Effector CD8-positive, alpha-beta T cell (primary cell): Measurements from ENCODE around the gene MIPEP.

Source experiments
- DNase-seq: peaks from one replicate; lab custom pipeline; 2025; lab: John Stamatoyannopoulos, UW

Gene MIPEP

DNA sequence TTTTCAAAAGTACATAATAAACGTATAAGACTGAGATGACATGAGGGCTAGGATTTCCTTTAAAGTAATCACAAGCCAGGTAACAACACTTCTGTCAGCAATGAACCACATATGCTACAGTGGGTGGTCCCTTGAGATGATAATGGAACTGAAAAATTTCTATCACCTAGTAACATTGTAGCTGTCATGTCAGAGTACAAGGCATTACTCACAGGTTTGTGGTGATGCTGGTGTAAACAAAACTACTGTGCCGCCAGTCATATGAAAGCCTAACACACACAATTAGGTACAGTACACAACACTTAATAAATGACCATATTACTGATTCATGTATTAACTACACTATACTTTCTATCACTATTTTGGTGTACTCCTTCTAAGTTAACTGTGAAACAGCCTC, 36.8 kb downstream of the MIPEP start:
- no peak for DNase-seq

DNA sequence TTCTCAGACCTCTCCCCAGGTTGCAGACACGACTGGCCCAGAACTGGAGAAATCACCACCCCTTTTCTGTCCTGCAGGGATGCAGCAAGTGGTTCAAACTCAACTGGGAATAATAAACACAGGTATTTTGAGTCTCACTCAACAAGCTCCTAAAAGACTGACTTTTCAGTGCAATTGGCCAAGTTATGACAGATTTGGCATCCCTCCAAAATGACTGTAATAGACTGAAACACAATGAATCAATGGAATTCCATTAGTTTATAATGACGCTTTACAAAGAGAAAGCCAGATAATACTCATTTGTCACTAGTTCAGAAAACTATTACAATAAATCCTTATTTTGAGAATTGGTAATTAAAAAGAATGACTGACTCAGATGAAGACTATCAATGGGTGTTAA, 38.1 kb downstream of the MIPEP start:
- DNase-seq: no peak

DNA sequence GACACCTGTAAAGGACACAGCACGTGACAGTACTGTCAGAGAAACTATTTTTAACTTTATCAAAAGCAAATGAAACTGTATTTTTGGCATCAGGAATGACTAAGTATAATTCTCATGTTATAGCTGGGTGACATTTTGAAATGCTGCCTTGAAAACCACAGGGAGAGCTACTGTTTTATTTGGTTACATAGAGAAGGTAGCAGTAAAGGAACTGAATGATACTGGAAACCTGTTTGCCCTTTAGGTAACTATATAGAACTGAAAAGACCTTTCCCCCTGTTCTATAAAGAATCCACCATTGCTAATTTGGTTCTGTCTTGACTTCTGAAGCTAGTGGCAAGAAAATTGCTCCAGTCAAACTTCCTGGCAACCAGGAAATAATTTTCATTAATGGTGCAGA, 39.1 kb downstream of the MIPEP start:
- DNase-seq: no peak

DNA sequence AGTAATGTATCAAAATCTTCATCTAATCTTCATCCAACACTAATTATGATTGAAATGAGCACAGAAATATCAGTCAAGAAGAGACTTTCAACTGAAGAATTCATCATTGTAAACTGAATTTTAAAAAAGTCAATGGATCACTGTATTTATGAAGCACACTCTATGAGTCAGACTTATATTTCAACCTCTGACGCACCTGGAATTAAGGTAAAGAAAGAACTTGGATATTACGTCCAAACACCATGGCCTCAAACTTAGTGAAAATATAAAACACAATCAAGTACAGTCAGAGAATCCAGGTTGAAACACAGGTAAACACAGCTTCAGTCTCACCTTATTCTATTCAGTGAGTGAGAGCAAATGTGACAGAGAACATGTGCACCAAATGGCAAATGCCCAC, 39.5 kb downstream of the MIPEP start:
- no peak for DNase-seq

DNA sequence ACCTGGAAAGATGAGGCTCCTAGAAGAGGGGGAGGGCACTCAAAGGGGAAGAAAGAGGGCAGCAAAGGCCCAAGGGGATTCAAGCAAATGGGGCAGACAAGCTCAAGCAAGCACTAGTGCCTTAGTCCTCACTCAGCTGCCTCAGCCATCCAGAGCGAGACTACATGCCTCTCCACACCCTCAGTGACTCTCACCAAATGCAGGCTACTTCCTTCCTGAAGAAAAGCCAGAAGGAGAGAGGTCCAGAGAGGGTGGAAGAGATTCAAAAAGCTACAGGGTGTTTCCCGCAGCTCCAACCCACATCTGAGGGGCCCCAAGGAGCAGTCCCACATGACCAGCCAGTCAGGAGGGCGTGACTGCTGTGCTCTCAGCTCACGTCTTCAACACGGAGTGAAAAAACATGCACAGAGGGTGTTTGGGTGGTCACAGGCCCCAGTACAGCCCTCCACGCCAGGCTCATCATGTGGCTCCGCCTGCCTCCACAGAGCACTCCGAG, 40.5 kb downstream of the MIPEP start:
- no peak for DNase-seq

DNA sequence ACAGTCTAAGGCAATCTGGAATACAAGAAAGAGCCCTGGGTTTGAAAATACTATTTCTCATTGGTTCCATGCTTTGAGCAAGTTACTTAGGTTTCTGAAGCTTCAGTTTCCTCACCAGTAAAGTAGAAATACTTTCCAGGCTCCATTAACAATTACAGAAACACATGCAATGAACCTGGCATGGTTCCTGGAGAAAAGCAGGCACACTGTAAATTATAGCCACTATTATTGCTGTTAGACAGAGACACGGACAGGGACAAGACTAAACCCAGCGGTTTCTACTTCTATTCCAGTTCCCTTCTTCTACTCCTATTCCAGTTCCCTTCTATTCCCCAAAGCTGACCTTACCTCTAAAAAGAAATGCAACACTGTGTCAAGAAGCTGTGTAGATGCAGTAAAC, 41.2 kb downstream of the MIPEP start:
- no peak for DNase-seq

DNA sequence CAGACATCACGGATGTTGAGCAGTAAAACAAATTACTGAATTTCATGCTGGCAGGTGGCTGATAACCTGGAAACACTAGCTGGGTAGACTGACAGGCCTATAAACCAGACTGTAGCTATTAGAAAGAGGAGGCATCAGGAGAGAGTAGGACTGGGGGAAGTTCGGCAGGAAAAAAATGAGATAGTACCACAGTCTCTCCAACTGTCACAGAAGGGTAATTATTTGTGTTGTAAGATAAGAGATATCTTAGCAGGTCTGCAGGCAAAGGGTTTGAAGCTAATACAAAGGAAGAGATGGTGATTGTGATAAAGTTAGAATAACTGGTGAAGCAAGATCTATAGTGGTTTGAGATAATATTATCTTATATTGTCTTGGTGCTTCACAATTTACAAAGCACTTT, 41.7 kb downstream of the MIPEP start:
- no peak for DNase-seq

DNA sequence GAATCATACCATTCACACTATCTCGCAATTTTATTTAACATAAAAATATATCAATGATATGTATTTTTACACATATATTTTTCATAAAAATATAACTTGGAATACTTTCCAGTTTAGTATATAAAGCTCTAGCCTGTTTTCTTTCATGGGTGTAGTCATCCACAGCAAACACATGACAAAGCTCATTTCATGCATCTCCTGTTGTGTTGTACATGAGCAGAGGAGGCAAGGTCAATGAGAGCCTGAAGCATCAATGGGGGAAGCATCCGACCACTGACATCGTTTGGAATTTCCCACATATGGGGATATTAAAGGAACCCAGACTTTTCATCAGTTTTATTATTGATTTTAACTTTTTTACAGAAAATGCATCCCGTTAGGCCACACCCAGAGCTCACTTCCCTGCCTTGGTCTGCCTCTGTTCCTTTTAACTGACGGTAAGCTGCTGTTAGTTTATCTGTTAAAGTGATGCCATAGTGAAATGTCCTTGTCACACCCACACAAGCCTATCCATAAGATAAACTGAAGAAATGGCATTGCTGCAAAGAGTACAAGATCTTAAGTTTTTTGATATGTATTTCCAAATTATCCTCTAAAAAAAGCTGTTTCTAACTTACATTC, 44.0 kb downstream of the MIPEP start:
- no peak for DNase-seq

DNA sequence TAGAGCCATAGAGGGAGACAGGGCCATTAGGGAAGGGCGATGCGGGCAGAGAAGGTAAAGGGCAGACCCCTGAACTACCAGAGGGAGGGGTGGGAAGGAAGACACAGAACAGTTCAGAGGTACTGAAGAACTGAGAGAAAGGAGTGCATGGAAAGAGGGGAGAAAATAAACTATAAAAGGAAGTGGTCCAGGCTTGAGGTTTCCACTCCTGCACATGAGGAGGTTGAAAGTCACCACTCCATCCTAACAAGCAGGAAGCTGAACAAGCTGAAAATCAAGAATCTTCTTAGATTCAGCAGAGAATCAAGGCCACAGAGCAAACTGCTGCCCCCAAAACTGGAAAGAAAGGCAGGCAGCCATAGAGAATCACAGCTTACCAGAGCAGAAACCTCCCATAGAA, 45.1 kb downstream of the MIPEP start:
- DNase-seq: no peak

DNA sequence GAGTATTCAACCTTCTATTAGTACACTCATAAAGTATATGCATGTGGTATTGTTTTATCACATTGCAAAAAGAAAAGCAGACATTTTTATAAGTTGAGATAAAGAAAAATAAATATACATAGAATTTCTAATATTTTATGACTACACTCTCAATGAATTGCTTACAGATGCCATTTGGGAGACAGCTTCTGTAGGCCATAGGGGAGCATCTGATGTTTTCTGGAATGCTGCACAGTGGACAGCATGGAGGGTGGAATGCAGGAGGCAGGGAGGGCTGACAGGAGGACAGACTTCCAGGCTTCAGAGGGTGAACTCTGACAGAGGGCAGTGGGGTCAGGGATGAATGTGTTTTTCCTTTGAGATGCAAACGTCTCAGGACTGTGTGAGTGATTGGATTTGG, 45.8 kb downstream of the MIPEP start:
- no peak for DNase-seq

DNA sequence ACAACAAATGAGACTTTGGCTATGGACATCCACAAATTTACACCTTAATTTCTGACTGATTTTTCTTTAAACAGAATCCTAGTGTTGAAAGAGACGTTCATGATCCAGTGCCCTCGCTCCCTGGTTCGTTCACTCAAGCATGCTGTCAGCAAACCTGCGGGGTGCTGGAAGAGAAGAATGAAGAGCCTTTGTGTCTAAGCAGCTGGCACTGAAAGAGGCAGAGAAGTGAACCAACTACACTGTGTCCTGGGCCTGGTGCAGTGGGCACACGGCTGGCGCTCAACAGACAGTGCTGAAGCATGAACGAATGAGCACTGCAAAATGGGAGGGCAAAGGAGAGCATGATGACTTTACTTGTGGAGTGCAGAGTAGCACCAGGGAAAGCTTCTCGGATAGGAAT, 46.8 kb downstream of the MIPEP start:
- DNase-seq: no peak

DNA sequence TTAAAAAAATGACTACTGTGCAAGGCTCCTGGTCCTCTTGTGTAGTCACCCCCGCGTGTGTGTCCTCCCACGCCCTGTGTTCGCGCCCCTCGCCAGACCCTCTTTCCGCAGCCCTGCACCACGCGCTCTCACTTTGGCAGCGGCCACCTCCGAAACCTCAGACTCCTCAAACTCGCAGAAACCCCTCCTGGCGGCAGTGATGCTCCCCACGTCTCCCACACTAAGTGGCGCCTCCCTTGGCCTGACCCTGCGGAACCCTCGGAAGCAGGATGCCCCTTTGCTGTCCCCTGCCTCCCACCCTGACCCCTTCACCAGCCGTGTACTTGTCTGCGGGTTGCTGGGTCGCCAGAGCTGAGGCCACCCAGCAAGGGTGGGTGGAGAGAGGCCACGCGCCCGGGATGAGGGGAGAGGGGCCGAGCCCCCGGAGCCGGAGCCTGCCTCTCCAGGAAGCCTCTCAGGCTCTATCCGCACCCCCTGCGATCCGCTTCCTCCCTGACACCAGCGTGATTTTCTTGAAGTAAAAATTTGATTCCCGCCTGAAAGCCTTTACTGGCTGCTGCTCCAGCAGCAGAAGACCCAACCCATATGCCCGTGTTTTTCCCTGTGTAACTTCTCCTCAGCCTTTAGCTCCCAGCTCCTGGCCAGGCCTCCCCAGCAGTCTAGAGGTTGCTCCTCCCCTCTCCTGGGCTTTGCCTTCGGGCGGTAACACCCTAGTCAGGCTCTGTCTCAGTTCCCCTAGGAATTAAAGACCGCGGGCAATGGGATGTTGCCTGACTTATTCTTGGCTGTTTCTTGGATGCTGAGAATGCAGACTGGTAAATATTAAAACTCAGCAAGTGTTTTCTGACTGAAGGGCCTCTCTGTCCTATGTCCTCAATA, 55.2 kb downstream of the MIPEP start:
- DNase-seq: no peak

DNA sequence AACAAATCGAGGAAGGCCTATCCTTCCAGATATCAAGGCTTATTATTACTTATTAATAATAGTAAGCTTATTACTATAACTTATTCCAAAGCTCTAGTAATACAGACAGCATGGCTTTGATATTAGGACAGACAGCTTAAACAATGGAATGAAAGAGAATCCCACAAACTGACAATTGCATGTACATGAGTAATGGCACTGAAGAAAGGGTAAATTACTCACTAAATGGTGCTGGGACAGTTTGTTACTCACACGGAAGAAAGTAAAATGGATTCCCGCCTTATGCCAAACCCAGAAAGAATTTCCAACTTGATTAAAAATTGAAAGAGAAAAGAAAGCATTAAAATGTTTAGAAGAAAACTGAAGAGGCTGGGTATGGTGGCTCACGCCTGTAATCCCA, 60.3 kb downstream of the MIPEP start:
- no peak for DNase-seq

DNA sequence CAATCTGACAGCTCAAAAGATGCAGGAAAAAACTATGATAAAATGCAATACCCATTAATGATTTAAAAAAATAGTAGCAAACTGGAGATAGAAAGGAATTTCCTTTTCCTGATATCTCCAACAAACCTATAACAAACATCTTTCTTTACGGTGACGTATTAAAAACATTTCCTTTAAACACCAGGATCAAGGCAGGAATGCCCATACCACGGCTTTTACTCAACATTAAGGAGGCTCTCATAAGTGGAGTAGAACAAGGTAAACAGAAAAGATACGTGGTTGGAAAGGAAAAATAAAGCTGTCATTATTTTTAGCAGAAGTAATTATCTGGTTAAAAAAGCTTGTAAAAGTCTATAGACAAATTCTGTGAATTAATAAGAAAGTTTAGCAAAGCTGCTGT, 61.1 kb downstream of the MIPEP start:
- no peak for DNase-seq

DNA sequence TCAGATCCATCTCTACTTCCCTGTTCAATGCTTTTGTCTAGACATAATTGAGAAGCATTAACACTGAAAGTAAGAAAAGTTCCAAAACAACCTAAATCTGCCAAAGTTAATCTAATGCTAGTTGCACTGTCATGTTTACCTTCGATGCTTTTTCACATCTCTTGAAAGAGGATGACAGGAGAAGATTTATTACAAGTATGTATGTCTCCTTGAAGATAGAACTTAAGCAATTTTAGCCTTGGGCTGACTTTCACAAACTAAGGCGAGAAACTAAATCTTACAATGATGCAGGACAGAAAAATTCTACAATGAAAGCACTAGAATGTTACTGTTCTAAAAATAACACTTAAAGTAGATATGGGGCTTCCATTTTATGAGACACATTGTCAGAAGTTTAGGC, 64.0 kb downstream of the MIPEP start:
- no peak for DNase-seq

DNA sequence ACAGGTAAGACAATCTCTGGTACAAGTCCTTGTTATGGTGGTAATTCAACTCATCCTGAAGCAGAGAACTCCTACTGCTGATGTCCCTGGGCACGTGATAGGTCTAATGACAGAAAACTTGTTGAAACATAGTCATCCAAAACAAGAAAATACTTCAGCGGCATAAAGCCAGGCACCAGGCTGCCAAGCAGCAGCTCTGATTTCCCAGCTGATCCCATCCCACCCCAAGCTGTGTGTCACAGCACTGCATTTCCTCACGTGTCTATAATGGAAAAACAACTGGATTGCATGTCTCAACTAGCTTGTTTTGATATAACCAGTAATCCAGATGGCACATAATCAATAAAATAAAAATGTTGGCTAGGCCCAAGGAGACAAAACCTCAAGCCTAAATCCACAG, 64.8 kb downstream of the MIPEP start:
- DNase-seq: no peak

DNA sequence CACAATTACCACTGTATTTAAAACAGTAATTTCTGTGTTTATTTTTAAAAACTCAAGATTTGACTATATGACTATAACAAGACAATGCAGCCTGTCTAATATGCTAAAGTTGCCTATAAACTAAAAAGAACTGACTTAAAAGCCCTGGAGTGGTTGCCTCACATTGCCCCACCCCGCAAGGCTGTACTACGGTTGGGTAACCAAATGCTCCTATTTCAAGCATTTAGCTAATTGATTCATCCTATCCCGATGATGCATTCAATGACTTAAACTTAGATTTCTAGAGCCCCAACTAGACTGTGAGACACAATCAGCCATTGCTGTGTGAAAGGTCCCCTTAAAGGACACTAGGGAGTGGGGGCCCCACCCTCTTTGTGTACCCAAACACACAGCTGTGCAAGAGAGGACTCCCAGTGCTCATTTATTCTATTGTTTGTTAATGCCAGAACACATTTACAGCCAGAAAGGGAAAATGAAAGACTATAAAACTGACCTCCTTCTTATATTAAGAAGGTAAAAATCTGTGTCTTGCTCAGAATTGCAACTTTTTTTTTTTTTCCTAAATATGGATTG, 66.9 kb downstream of the MIPEP start:
- DNase-seq: no peak

DNA sequence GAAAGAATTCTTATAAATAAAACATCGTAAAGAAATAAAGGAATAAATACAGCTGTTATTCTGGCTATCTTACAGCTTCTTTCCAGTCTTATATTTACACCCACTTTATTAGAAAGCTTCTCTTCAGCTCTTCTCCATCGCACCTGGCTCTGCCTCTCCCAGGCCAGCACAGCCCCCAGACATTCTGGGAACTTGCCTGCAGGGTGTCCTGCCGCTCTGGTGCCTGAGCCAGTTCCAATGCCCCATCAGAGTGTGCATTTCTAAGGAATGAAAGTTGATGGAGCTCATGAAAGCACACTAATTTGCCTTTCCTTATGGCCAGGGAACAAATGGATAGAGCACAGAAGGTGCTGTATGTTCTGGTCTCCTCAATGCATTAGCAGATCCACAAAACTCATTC, 68.7 kb downstream of the MIPEP start:
- no peak for DNase-seq

DNA sequence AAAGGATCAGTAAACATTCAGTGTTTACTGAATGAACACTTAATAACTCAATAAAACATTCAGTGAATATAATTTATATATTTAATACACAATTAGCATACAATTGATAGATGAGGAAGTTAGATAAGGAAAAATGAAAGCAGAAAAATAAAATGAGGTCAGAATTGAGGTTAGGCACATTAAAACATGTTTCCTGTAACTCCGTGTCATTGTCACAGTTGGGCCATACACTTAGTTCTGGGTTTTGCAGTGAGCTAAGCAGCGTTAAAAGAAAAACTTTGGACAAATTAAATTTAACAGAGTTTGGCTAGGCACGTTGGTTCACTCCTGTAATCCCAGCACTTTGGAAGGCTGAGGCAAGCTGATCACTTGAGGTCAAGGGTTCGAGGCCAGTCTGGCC, 71.4 kb downstream of the MIPEP start:
- DNase-seq: no peak

DNA sequence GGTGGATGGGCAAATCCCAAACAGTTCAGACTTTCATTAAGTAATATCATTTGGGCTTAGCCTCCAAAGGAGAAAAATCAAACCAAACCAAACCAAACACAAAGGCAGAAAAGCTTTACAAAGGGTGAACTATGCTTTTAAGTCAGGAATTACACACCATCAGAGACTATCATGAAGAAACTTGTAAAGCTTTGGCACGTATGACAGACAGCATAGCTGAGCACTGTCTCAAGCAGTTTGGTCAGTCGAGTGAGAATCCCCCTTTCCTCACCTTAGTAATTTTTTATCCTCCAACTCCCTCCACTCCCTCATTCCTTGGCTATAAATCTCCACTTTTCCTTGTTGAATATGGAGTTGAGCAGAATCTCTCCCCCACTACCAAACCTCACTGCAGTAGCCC, 72.1 kb downstream of the MIPEP start:
- DNase-seq: no peak

DNA sequence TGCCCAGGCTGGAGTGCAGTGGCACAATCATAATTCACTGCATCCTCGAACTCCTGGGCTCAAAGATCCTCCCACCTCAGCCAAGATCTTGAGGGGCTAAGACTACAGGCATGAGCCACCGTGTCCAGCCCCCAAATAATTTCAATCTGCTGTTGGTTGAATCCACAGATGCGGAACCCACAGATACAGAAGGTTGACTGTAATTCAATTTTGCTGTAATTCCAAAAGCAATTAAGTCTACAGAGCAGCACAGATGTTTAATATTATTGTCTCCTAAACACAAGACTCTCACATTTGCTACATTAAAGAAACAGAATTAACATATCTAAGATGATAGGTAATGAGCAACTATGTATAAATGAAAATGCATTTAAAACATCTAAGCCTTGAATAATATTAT, 75.6 kb downstream of the MIPEP start:
- no peak for DNase-seq

DNA sequence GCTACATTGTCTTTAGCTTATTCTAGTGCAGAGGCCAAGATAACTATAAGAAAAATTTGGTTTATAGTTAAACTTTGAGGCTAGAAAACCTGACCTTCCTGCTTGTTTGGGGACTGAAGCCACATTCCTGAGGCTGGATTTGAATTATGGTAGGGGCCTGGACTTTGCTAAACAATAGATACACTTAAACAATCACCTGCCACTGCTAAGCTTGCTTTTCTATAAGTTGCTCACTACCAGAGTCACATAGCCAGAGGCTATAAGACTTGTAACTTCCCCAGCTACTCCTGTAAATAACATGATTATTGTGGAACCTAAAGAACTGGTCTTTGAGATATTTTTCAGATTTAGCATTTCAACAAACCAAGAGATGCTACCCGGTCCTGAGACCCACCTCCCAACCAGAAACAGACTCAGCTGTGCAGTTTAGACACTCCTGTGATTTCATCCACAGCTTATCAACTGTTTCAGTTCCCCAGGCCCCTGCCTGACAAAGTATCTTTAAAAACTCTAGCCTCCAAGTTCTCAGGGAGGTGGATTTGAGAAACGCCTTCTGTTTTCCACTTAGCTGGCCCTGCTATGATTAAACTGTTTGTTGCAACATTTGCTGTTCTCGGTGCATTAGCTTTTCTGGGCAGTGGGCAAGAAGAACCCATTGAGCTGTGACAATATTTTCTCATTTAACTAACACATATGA, 77.7 kb downstream of the MIPEP start:
- no peak for DNase-seq
